ENCODE results near the gene PRSS1.
A peak's percentile ranks its signal among the peaks of the same experiment; 100 is the strongest.
"Not testable (repeated sequence)": the region's sequence is repeated elsewhere in the genome, so short reads cannot be mapped to it uniquely, and the experiment has no call there.

Gene PRSS1

DNA sequence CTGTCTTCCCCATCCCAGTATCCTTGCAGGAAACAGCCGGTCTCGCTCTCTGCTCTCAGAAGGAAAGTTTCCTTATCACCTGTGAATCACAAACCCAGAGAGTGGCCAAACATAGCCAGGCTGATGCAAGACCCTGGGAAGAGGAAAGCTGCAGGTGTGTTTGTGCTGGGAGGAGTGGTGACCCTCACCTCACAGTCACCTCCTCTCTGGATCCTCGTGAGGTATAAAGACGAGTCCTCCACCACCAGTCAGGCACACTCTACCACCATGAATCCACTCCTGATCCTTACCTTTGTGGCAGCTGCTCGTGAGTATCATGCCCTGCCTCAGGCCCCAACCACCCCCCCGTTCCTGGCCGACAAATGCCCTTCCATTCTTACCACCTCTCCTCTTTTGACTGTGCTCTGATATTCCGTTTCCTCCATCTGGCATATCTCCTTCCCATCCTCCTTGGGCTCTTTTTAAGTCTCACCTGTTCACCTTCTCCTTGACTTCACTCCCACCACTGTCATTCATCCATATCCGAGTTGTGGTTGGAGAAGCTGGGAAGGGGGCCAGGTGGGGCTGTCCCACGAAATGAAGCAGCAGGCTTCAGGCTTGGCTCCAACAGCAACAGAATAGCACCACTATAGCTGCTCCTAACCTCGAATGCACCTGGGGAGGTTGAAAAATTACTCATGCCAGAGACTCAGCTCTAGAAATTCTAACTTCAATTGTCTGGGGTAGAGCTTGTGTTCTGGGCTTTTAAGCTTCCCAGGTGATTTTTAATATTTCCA, at the start of gene PRSS1:
Gene PRSS1 (plus strand): TSS at position 255 of the 776 bp plus-strand sequence. CDS start 13 bp downstream, at position 268.
- DNase-seq (ENCODE audit: low read depth), result no peak

DNA sequence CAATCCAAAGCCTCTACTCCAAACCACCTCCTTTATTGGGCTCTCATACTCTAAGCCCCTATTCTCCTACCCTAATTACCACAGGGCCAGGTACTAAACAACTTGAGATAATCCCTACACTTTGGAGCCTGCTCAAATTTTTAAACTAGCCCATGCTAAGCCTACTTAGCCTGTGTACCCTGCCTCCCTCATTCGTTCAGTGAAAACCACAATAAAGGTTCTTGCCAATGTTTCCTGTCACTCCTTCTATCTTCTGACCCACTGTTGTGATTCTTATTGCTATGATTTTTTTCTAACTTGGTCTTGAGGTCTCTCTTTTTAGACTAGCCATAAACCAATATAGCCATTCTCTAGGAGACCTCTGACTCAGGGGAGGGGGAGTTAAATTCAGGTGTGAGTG, 48.3 kb upstream of the PRSS1 start:
- not testable (repeated sequence) for DNase-seq (ENCODE audit: low read depth)

- DNase-seq (ENCODE audit: low read depth), result no peak
Observed at GRCh38 chr7:142703655-142704305, 45.5 kb upstream of the PRSS1 start.

GRCh38 chr7:142708726-142709125, 40.5 kb upstream of the PRSS1 start:
- not testable (repeated sequence) for DNase-seq (ENCODE audit: low read depth)

DNA sequence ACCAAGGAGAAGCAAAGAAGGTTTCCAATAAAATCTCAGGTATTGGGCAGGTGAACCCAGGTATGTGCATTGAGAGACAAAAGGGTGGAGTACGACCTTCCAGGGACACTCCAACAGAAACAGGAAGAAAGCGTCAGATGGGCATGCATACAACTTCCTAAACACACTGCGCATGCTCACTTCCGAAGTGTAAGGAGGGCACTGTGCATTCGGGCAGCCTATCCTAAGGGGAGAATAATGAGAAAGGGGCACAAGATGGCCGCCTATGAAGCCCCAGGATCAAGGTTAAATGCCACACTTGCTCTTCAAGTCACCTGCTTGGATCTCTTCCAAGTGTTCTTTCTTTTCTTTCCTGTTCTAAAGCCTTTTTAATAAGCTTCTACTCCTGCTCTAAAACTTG, 39.4 kb upstream of the PRSS1 start:
- no peak for DNase-seq (ENCODE audit: low read depth)

DNA sequence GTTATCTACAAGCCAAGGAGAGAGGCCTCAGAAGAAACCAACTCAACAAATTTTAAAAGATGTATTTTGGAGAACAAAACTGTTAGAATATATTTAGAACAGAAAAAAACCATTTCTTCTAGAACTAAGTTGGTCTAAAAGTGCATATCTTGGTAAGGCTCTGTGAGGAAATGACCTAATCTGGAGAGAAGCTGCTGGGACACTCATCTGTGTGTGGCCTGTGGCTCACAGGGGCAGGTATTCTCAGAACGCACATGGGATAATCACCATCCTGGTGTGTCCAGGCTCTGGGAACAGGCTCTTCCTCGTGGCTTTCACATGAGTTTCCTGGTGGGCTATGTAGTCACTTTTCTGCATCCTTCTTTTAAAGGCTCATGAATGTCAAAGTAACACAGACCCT, 38.1 kb upstream of the PRSS1 start:
- no peak for DNase-seq (ENCODE audit: low read depth)

GRCh38 chr7:142711746-142712616, 37.3 kb upstream of the PRSS1 start:
- peak; percentile 8 for DNase-seq (ENCODE audit: low read depth)

GRCh38 chr7:142712617-142712957, 36.7 kb upstream of the PRSS1 start:
- no peak for DNase-seq (ENCODE audit: low read depth)

GRCh38 chr7:142714375-142714774, 34.9 kb upstream of the PRSS1 start:
- no peak for DNase-seq (ENCODE audit: low read depth)

DNA sequence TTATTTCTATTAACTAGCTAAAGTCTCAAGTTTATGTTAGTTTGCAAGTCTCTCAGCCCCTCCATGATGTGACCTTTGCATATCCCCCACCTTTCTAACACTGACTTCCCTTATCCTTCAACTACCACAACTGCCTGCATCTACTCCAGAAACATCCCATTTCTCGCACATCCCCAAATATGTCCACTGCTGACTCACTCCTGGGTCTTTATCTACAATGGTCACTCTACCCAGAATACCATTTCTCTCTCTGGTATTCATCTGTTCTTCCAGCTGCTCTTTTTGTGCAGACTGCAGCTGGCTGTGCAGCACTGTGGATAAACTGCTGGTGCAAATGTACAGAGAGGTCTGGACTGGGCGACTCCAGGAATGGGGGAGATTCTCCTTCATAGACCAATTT, 32.7 kb upstream of the PRSS1 start:
- DNase-seq (ENCODE audit: low read depth), result no peak

DNA sequence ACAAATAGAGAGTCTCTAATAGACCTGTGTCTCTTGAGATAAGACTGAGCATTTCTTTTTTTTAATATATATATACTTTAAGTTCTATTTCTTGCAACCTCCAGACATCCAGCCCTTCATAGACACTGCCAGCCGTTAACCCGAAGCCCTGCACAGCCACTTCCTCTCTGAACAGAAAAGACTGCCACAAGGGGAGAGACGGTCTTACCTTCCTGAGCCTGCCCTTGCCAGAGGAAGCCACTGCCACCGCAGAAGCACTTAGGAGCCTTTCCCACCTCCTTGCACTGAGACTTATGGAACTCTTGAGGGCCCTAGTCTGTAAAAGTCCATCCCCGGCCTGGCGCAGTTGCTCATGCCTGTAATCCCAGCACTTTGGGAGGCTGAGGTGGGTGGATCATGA, 31.8 kb upstream of the PRSS1 start:
- no peak for DNase-seq (ENCODE audit: low read depth)

GRCh38 chr7:142718313-142718712, 31.0 kb upstream of the PRSS1 start:
- no peak for DNase-seq (ENCODE audit: low read depth)

DNA sequence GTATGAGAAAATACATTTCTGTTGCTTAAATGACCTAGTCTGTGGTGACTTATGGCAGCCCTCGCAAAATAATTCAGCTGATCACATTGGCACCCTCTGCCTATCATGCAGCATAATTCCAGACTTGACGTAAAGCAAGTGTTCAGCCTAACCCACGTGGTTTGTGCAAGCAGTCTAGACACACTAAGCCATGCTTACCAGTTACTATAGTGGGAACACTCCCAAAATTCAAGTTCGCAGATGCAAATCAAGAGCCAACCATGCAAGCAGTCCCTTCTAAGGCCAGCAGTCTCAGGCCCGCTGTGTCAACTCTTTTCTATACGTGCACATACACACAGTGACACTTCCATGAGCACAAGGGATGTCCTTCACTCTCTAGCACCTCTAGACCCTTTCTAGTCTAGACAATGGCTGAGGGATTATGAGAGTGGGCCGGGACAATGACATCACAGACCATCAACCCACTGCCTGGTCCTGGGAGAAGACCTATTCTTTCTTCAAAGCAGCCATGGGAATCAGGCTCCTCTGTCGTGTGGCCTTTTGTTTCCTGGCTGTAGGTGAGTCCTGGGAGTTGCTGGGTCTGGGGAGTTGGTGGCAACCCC, 29.0 kb upstream of the PRSS1 start:
- no peak for DNase-seq (ENCODE audit: low read depth)

GRCh38 chr7:142720986-142721385, 28.3 kb upstream of the PRSS1 start:
- DNase-seq (ENCODE audit: low read depth), result no peak

DNA sequence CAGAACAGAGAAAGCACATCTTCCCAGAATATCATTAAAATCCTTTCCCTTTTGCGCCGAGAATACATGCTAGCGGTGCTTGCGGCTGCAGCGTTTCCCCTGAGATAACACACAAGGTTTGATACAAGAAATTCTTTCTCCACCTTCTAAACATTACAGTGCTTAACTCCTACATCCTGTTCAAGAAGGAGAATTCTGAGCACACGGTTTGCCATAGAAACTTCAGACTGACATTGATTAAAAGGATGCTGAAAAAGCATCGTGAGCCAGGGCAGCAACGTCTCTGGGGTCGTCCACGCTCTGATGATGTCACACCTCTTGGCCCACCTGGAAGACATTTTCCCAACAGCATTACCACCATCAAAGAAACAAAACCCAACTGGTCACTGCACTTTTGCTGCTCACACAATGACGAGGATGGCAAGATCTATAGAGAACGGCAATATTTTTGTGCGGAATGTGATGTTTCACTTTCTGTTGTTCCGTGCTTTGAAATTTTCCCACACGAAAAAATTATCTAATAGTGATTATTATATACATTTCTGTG, 27.0 kb upstream of the PRSS1 start:
- no peak for DNase-seq (ENCODE audit: low read depth)

DNA sequence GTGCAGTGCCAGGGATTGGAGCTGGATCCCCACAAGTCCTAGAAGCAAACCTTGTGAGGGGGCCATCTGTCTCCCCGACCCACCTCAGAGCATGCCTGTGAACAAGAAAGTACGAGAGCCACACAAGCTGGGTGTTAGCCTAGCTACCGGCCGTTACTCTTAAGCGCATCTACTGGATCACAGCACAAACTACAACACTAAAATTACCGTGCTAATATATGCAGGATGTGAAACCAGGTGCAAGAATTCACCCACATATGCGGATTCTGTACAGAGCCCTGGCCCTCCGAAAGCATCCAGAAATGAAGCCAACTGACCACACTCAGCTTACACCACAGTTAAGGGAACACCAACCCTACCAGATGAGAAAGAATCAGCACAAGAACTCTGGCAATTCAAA, 16.0 kb upstream of the PRSS1 start:
- DNase-seq (ENCODE audit: low read depth), result no peak

DNA sequence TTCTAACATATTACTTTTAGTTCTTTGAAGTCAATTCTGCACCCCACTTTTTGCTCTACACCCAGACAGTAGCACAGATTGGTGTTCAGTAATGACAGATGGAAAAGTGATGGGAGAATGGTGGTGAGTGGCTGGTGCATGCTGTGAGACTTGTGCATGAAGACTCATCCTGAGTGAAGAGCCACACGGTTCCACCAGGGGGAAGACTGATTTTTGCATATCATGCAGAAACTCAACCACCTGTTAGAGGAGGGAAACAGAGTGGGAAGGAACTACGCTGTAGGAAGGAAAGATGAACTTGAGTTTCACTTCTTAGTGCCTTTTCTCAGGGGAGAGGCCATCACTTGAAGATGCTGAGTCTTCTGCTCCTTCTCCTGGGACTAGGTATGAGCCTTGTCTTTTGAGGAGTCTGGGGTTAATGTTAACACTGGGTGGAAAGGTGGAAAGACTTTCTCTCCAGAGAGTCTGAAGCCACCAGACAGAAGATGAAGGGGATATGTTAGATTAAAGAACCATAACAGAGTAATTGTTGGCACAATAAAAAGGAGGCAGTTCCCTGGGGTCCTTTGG, 9.3 kb upstream of the PRSS1 start:
- no peak for DNase-seq (ENCODE audit: low read depth)

DNA sequence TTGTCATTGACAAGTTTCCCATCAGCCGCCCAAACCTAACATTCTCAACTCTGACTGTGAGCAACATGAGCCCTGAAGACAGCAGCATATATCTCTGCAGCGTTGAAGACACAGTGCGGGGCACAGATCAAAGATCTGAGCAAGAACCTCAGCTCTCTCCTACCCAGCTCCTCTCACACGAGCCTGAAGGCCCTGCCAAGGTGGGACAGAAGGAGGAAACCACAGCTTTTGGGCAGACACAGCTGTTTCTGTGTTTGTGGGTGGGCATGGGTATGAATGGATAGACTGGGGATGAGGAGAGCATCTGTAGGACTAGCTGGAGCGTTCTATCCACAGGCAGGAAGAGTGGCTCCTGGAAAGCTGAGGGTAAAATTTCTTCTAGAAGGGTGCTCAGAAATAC, 8.5 kb upstream of the PRSS1 start:
- no peak for DNase-seq (ENCODE audit: low read depth)

DNA sequence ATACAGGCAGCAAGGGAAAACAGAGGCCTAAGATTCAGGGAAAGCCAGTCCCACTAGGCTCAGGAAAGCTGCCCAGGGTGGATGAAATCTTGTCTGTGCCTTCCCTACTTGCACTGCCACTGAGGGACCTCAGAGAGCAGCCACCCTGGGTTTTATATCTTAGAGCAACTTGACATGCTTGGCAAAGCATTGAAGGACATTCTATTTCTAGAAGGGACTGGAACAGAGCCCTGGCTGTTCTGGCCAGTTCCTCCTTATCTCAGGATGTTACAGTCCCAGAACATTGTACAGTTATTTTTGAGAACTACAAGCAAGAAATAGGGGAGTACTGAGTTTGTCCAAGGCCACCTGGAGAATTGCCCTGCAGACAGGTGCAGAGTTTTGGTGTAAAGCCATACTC, 7.3 kb upstream of the PRSS1 start:
- not testable (repeated sequence) for DNase-seq (ENCODE audit: low read depth)

GRCh38 chr7:142745091-142745635, 4.1 kb upstream of the PRSS1 start:
- DNase-seq (ENCODE audit: low read depth), result no peak

DNA sequence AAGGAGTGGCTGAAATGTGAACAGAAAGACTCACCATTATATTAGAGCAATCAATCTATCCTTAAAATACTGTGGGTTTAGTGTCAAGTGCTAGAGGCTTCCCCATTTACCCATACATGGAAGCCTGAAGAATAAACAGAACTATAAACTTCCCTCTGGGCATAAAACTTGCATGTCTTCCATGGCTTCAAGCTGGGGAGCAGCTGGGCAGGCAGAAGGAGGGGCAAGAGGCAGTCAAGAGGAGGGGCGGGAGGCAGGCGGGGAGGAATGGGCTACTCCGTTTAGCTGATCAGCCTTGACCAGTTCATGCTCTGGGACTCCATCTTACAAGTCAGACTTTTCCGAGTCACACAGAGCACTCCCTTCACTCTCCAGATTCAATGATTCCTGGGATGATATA, 3.5 kb upstream of the PRSS1 start:
- no peak for DNase-seq (ENCODE audit: low read depth)

DNA sequence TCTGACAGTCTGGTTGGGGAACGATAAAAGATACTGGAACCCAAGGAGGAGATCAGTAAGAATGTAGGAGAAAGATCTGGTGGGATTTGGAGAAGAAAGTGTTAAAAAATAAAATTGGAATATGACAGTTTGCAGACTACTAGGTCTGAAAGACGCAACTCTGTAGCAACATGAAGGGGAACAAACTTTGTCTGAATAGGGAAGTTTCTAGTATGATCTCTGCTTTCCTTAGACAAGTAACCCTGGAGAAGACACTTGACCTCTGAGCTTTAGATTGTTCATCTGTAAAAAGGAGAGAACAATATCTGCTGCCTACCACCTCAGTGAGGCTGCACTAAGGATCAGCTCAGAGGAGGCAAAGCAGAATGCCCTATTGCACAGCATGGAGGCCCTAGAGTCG, 3.0 kb upstream of the PRSS1 start:
- no peak for DNase-seq (ENCODE audit: low read depth)
